Astrocyte of the spinal cord (primary cell): Measurements from ENCODE around the gene PLK2.

ENCODE experiments used
- DNase-seq: peaks from one replicate; pipeline ENCODE4 v3.0.0; 2011; ENCODE audit warnings: low read depth, low spot score
- H3K4me3 ChIP-seq: 2 replicates; pipeline ENCODE4 v1.5.1; 2011; ENCODE audit warnings: low read depth, mild to moderate bottlenecking, low read length, moderate library complexity
- CTCF ChIP-seq: IDR thresholded peaks from 2 replicates; pipeline ENCODE4 v1.5.1; 2012; ENCODE audit warnings: low read depth, mild to moderate bottlenecking, low read length, inconsistent platforms
- in situ Hi-C: cut with HindIII; loops from 2 replicates; pipeline ENCODE4 v1.10.0; 2017; ENCODE audit warnings: low sequenced_read_pairs

The PLK2 gene

DNA sequence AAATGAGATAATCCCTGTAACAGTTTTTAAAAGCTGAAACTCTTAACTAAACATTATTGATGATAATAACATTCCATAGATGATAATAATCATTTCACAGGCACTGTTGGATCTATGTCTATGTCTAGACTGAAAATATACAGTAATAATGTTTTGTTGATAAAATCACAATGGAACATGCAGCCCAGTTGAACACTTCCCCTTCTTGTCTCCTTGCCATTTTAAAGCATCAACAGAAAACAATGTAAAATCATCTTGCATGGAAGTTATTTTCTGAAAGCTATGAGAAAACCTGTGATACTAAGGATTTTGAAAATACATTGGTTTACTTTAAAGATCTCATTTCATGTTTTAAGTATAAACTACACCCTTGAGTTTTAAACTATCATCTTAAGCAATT is 33.3 kb upstream of the PLK2 start:
- no peak for DNase-seq
- in situ Hi-C loops = no loop called here
- no peak for TF ChIP-seq CTCF
- no peak overlapping the region for H3K4me3 ChIP-seq

GRCh38 chr5:58491216-58491892 is 31.5 kb upstream of the PLK2 start, which contains the start of gene GAPT:
Gene GAPT (plus strand): TSS chr5:58491435. CDS start chr5:58494537, 3,102 bp downstream.
- TF ChIP-seq CTCF = no peak
- DNase-seq = no peak
- in situ Hi-C loops = no loop called here
- no peak within 1 kb of the TSS for H3K4me3 ChIP-seq

- TF ChIP-seq CTCF = no peak
- DNase-seq = no peak
- no peak overlapping the region for H3K4me3 ChIP-seq
- in situ Hi-C loops = no loop called here
Observed at GRCh38 chr5:58490402-58491050, 30.6 kb upstream of the PLK2 start.

DNA sequence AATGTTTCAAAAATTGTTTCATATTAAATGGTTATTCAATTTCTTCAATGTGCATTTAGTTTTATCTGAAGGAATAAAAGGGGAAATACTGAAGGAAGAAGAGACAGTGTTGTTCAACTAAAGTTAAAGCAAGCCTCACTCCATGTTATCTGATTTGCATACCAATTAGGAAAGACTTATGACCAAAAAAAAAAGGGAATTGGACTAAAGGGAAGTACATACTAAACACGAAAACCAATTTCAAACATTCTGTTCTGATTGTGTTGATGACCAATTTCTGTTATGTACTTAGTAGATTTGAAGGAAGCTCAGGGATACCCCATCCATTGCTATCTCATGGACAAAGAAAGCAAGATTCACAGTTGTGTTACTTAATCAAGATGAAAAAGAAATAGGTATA is 26.4 kb upstream of the PLK2 start:
- DNase-seq = no peak
- in situ Hi-C loops = no loop called here
- H3K4me3 ChIP-seq = no peak overlapping the region
- no peak for TF ChIP-seq CTCF

DNA sequence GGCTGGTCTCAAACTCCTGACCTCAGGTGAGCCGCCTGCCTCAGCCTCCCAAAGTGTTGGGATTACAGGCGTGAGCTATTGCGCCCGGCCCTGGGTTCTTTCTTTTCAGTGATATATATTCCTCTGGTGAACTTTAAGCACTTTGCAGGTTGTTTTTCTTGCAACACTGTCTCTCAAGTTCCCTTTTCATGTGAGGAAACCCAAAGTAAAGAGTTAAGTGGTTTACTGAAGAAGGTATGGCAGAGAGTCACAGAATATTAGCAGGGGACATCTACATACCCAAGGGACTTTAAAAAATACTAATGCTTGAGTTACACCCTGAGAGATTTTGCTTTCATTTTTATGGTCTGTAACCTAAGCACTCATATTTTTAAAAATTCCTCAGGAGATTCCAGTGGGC is 24.6 kb upstream of the PLK2 start:
- no peak overlapping the region for H3K4me3 ChIP-seq
- in situ Hi-C loops = no loop called here
- DNase-seq = no peak
- TF ChIP-seq CTCF = no peak

- DNase-seq = no peak
- in situ Hi-C loops = no loop called here
- no peak for TF ChIP-seq CTCF
Observed at GRCh38 chr5:58482536-58482935, 22.6 kb upstream of the PLK2 start.

More at GRCh38 chr5:58482536-58482935, 22.6 kb upstream of the PLK2 start:
- H3K4me3 ChIP-seq = no peak overlapping the region
